ENCODE measurements around the gene ACAP2. TPM values are rescaled to one million over a fixed set of nuclear protein-coding genes. Genes with fewer than 3 reads are reported as not detected.

Gene ACAP2
- total RNA-seq, 1 donor from 2014 or later = 59.4 TPM

GRCh38 chr3:195440379-195440778 lies 2.4 kb downstream of the ACAP2 start:
- no peak for TF ChIP-seq POLR2AphosphoS5 (IDR thresholded peaks at IDR 0.05; ENCODE audit: insufficient read depth in 1 of 2, low read depth in 1 of 2)
- no peak for TF ChIP-seq CTCF (IDR thresholded peaks at IDR 0.05)
- TF ChIP-seq POLR2A (IDR thresholded peaks at IDR 0.05) = no peak
- no peak for DNase-seq (ENCODE audit: extremely low spot score in 2 of 2)
- Histone ChIP-seq H3K9me3 (no peaks in the 10 kb centered on the region), H3K4me3 (no peak overlapping the region), H3K36me3 (no peaks in the 10 kb centered on the region), H3K4me1 (peaks cover 46% of the 10 kb centered on the region), H3K27me3 (no peaks in the 10 kb centered on the region), H3K27ac (no peak overlapping the region)
- intact Hi-C loops (cut with DNase I) = loop anchor here (10.0 kb wide), 1 partner anchor 166 kb away; the partner anchor contains the start of gene XXYLT1

- peaks cover 40% of the 10 kb centered on the region for H3K4me1 ChIP-seq
- no peak overlapping the region for H3K27ac ChIP-seq
- no peaks in the 10 kb centered on the region for H3K27me3 ChIP-seq
- no peak for TF ChIP-seq POLR2AphosphoS5 (IDR thresholded peaks at IDR 0.05; ENCODE audit: insufficient read depth in 1 of 2, low read depth in 1 of 2)
- no peak for TF ChIP-seq POLR2A (IDR thresholded peaks at IDR 0.05)
- no peak for TF ChIP-seq CTCF (IDR thresholded peaks at IDR 0.05)
- intact Hi-C loops (cut with DNase I) = no loop called here
- no peak for DNase-seq (ENCODE audit: extremely low spot score in 2 of 2)
- no peak overlapping the region for H3K4me3 ChIP-seq
- no peaks in the 10 kb centered on the region for H3K9me3 ChIP-seq
- H3K36me3 ChIP-seq = no peaks in the 10 kb centered on the region
These were observed 4.4 kb downstream of the ACAP2 start for GRCh38 chr3:195438371-195438770.

GRCh38 chr3:195425849-195426248 lies 17.0 kb downstream of the ACAP2 start:
- intact Hi-C loops (cut with DNase I) = no loop called here
- DNase-seq (ENCODE audit: extremely low spot score in 2 of 2) = no peak
- Histone ChIP-seq H3K27me3 (no peaks in the 10 kb centered on the region), H3K36me3 (no peaks in the 10 kb centered on the region), H3K4me1 (peaks cover 20% of the 10 kb centered on the region), H3K9me3 (no peaks in the 10 kb centered on the region), H3K27ac (no peak overlapping the region), H3K4me3 (no peak overlapping the region)
- TF ChIP-seq POLR2AphosphoS5 (IDR thresholded peaks at IDR 0.05; ENCODE audit: insufficient read depth in 1 of 2, low read depth in 1 of 2) (no peak), CTCF (IDR thresholded peaks at IDR 0.05) (no peak), POLR2A (IDR thresholded peaks at IDR 0.05) (no peak)

- Histone ChIP-seq H3K36me3 (no peaks in the 10 kb centered on the region), H3K4me3 (no peak overlapping the region), H3K4me1 (peaks cover 20% of the 10 kb centered on the region), H3K27ac (no peak overlapping the region), H3K9me3 (no peaks in the 10 kb centered on the region), H3K27me3 (no peaks in the 10 kb centered on the region)
- no peak for DNase-seq (ENCODE audit: extremely low spot score in 2 of 2)
- intact Hi-C loops (cut with DNase I) = no loop called here
- no peak for TF ChIP-seq CTCF (IDR thresholded peaks at IDR 0.05)
These were observed 19.0 kb downstream of the ACAP2 start for GRCh38 chr3:195423818-195424217.

GRCh38 chr3:195421400-195421799 lies 21.4 kb downstream of the ACAP2 start:
- intact Hi-C loops (cut with DNase I) = no loop called here
- DNase-seq (ENCODE audit: extremely low spot score in 2 of 2) = no peak
- no peaks in the 10 kb centered on the region for H3K36me3 ChIP-seq
- TF ChIP-seq POLR2AphosphoS5 (IDR thresholded peaks at IDR 0.05; ENCODE audit: insufficient read depth in 1 of 2, low read depth in 1 of 2) = no peak
- no peak for TF ChIP-seq CTCF (IDR thresholded peaks at IDR 0.05)
- no peak for TF ChIP-seq POLR2A (IDR thresholded peaks at IDR 0.05)
- no peak overlapping the region for H3K4me3 ChIP-seq
- peaks cover 20% of the 10 kb centered on the region for H3K4me1 ChIP-seq
- no peaks in the 10 kb centered on the region for H3K27me3 ChIP-seq
- no peaks in the 10 kb centered on the region for H3K9me3 ChIP-seq
- no peak overlapping the region for H3K27ac ChIP-seq

Measured in vagina (tissue), 2 donors.